ENCODE measurements around the gene VAMP8.
"Not testable (repeated sequence)": the region's sequence is repeated elsewhere in the genome, so short reads cannot be mapped to it uniquely, and the experiment has no call there.

VAMP8 gene

GRCh38 chr2:85547859-85548607 is 29.4 kb upstream of the VAMP8 start:
- no peak for DNase-seq

GRCh38 chr2:85548608-85548900 is 28.8 kb upstream of the VAMP8 start:
- DNase-seq, result no peak

- no peak for DNase-seq
These were observed 28.3 kb upstream of the VAMP8 start for GRCh38 chr2:85549095-85549494.

- DNase-seq, result peak; percentile 42
These were observed 27.6 kb upstream of the VAMP8 start for GRCh38 chr2:85549826-85550225.

GRCh38 chr2:85550486-85550885 is 26.9 kb upstream of the VAMP8 start:
- no peak for DNase-seq

- peak; percentile 42 for DNase-seq
These were observed 25.4 kb upstream of the VAMP8 start for GRCh38 chr2:85551698-85552678.

- DNase-seq, result no peak
These were observed 24.2 kb upstream of the VAMP8 start for GRCh38 chr2:85553184-85553583.

- no peak for DNase-seq
These were observed 22.3 kb upstream of the VAMP8 start for GRCh38 chr2:85554980-85555612.

- DNase-seq, result no peak
These were observed 20.3 kb upstream of the VAMP8 start for GRCh38 chr2:85557130-85557529.

GRCh38 chr2:85558160-85558559 is 19.2 kb upstream of the VAMP8 start:
- DNase-seq, result no peak

- DNase-seq, result not testable (repeated sequence)
These were observed 17.0 kb upstream of the VAMP8 start for GRCh38 chr2:85560403-85560726.

- DNase-seq, result no peak
These were observed 16.5 kb upstream of the VAMP8 start for GRCh38 chr2:85560812-85561279.

- peak; percentile 87 for DNase-seq
These were observed 15.8 kb upstream of the VAMP8 start, which contains the start of gene GGCX for GRCh38 chr2:85561280-85562212. Gene GGCX (minus strand): TSS chr2:85561493. CDS start chr2:85561428, 65 bp downstream.

GRCh38 chr2:85564144-85564563 is 13.2 kb upstream of the VAMP8 start:
- DNase-seq, result no peak

- no peak for DNase-seq
These were observed 11.1 kb upstream of the VAMP8 start for GRCh38 chr2:85566265-85566664.

GRCh38 chr2:85575739-85576138 is 1.6 kb upstream of the VAMP8 start:
- no peak for DNase-seq

- no peak for DNase-seq
These were observed 362 bp upstream of the VAMP8 start for GRCh38 chr2:85577063-85577385.

GRCh38 chr2:85578243-85579180 is 1.1 kb downstream of the VAMP8 start:
- DNase-seq, result no peak

- DNase-seq, result no peak
These were observed 2.0 kb downstream of the VAMP8 start for GRCh38 chr2:85579266-85579935.

GRCh38 chr2:85580206-85580605 is 2.8 kb downstream of the VAMP8 start:
- DNase-seq, result no peak

GRCh38 chr2:85582492-85582891 is 5.1 kb downstream of the VAMP8 start:
- DNase-seq, result no peak

Measured in amniotic stem cell (primary cell).